Motor neuron (in vitro differentiated cells): ENCODE data around the gene ELOVL1. TPM values are rescaled to one million over a fixed set of nuclear protein-coding genes. Genes with fewer than 3 reads are reported as not detected.
"Not testable (repeated sequence)": the region's sequence is repeated elsewhere in the genome, so short reads cannot be mapped to it uniquely, and the experiment has no call there.

Source experiments
- ATAC-seq, 8 experiments: fragments of 200-7000 bp; cut with Tn5 transposase; replicated peaks in 6 of 8; 2 replicates each; pipeline ENCODE4 v1.8.0; 2021; ENCODE audit warnings: mild to moderate bottlenecking in 8 of 8, moderate library complexity in 8 of 8
- H3K27ac ChIP-seq, 2 donors: fragments of 250-450 bp; sonication (Bioruptor Pico); 2 replicates each; pipeline ENCODE4 v1.9.0; 2021; ENCODE audit warnings: antibody characterized with exemption in 2 of 2, mild to moderate bottlenecking in 2 of 2, moderate library complexity in 1 of 2
- H3K4me1 ChIP-seq, 2 donors: fragments of 250-450 bp; sonication (Bioruptor Pico); replicated peaks in 1 of 2; 2 replicates each; pipeline ENCODE4 v1.6.1; 2021; ENCODE audit warnings: antibody characterized with exemption in 2 of 2, mild to moderate bottlenecking in 2 of 2, moderate library complexity in 1 of 2
- H3K4me3 ChIP-seq, 5 donors: fragments of 250-450 bp; sonication (Bioruptor Pico); 2 replicates each; pipeline ENCODE4 v1.9.0; 2021; ENCODE audit warnings: antibody characterized with exemption in 5 of 5, mild to moderate bottlenecking in 5 of 5, moderate library complexity in 4 of 5
- WGBS, 10 experiments: fragments of 450-650 bp; shearing (Covaris generic); methylation state at CpG; one replicate each; pipeline ENCODE4 v1.0.0; 2022; 5-methylcytosine and 5-hydroxymethylcytosine counted together
- in situ Hi-C, 9 experiments: fragments of 400-800 bp; cut with MboI; loops; one replicate each; pipeline ENCODE4 v1.15.0; 2021; ENCODE audit warnings: low sequenced_read_pairs in 9 of 9, low pct_unique_long_range_greater_than_20kb in 2 of 9; ENCODE audit not compliant: unreplicated experiment in 9 of 9
- total RNA-seq, 8 experiments: library from RNA; unstranded; fragments of 300-600 nt; gene quantifications; 2 replicates each; pipeline versions ENCODE4 v1.2.3 to v1.2.4, GENCODE V29; 2022

The ELOVL1 gene
- total RNA-seq, 8 experiments from 2014 or later: 11.1 to 83.1 (median 24.5) TPM

GRCh38 chr1:43376723-43377235 is 9.0 kb upstream of the ELOVL1 start:
- no peaks in the 10 kb centered on the region for H3K4me1 ChIP-seq
- in situ Hi-C loops: loop anchor here in 2 of 9 experiments (25.0 kb wide), 1 partner anchor 139 kb away; no protein-coding TSS in a partner anchor
- H3K27ac ChIP-seq: no peak overlapping the region
- WGBS, 10 experiments: 82 to 100% (median 92%) methylated on average over 2 to 7 of the region's 7 CpGs; no CpG with 5 or more reads in 3 of the 10 experiments
- H3K4me3 ChIP-seq: no peak overlapping the region
- ATAC-seq: no peak

GRCh38 chr1:43373066-43373940 is 5.5 kb upstream of the ELOVL1 start:
- Histone ChIP-seq H3K27ac (no peak overlapping the region), H3K4me1 (peaks cover 7 to 8% of the 10 kb centered on the region in 2 donors), H3K4me3 (no peak overlapping the region)
- in situ Hi-C loops: no loop called here
- peak in 2 of 8 experiments; percentile 52 to 54 for ATAC-seq
- WGBS, 10 experiments: 6 to 92% (median 84%) methylated on average over 1 to 4 of the region's 4 CpGs; no CpG with 5 or more reads in 2 of the 10 experiments

GRCh38 chr1:43372172-43372571 is 4.4 kb upstream of the ELOVL1 start:
- in situ Hi-C loops: no loop called here
- WGBS, 10 experiments: 86 to 100% (median 100%) methylated on average over 2 to 5 of the region's 5 CpGs; no CpG with 5 or more reads in 1 of the 10 experiments
- Histone ChIP-seq H3K4me1 (peaks cover 8 to 10% of the 10 kb centered on the region in 2 donors), H3K27ac (no peak overlapping the region), H3K4me3 (no peak overlapping the region)
- no peak for ATAC-seq

GRCh38 chr1:43370564-43370963 is 2.8 kb upstream of the ELOVL1 start:
- Histone ChIP-seq H3K27ac (no peak overlapping the region), H3K4me3 (no peak overlapping the region), H3K4me1 (peaks cover 17 to 20% of the 10 kb centered on the region in 2 donors)
- in situ Hi-C loops: no loop called here
- 75 to 100% (median 97%) methylated on average over 1 to 4 of the region's 4 CpGs; no CpG with 5 or more reads in 2 of the 10 experiments for WGBS, 10 experiments
- no peak for ATAC-seq

GRCh38 chr1:43369779-43370178 is 2.0 kb upstream of the ELOVL1 start:
- 86 to 100% (median 100%) methylated on average over 1 to 5 of the region's 6 CpGs; no CpG with 5 or more reads in 2 of the 10 experiments for WGBS, 10 experiments
- in situ Hi-C loops: loop anchor here in 1 of 9 experiments (10.0 kb wide), 1 partner anchor 135 kb away; no protein-coding TSS in a partner anchor
- H3K4me1 ChIP-seq: peaks cover 17 to 20% of the 10 kb centered on the region in 2 donors
- H3K4me3 ChIP-seq, ATAC-seq, H3K27ac ChIP-seq: not testable (repeated sequence)

- no peak for ATAC-seq
- in situ Hi-C loops: loop anchor here in 1 of 9 experiments (10.0 kb wide), 1 partner anchor 134 kb away; no protein-coding TSS in a partner anchor
- WGBS, 10 experiments: 0 to 100% (median 27%) methylated on average over 1 to 6 of the region's 6 CpGs; no CpG with 5 or more reads in 2 of the 10 experiments
- H3K4me1 ChIP-seq: peaks cover 17 to 20% of the 10 kb centered on the region in 2 donors
- H3K4me3 ChIP-seq: peak overlapping the region; percentile 39 to 57 (median 47)
- H3K27ac ChIP-seq: peak overlapping the region; percentile 72 to 73
Measured at GRCh38 chr1:43368646-43369020, 822 bp upstream of the ELOVL1 start.

- peak in 3 of 8 experiments; percentile 46 to 74 (median 50) for ATAC-seq
- in situ Hi-C loops: loop anchor here in 1 of 9 experiments (10.0 kb wide), 1 partner anchor 132 kb away; no protein-coding TSS in a partner anchor
- Histone ChIP-seq H3K4me1 (peaks cover 17 to 20% of the 10 kb centered on the region in 2 donors), H3K4me3 (peak overlapping the region; percentile 39 to 57 (median 47)), H3K27ac (peak overlapping the region; percentile 27 to 54)
- WGBS, 10 experiments: 0 to 37% (median 15%) methylated on average over 3 to 14 of the region's 48 CpGs; no CpG with 5 or more reads in 6 of the 10 experiments
Measured at GRCh38 chr1:43367026-43367903, 546 bp downstream of the ELOVL1 start.

- Histone ChIP-seq H3K4me3 (peak overlapping the region in 4 of 5 donors; percentile 42 to 57 (median 48)), H3K27ac (no peak overlapping the region), H3K4me1 (peaks cover 17 to 20% of the 10 kb centered on the region in 2 donors)
- WGBS, 10 experiments: no CpG with 5 or more reads among the region's 5 CpGs
- no peak for ATAC-seq
- in situ Hi-C loops: loop anchor here in 1 of 9 experiments (10.0 kb wide), 1 partner anchor 132 kb away; no protein-coding TSS in a partner anchor
Measured at GRCh38 chr1:43366601-43367025, 1.2 kb downstream of the ELOVL1 start.

GRCh38 chr1:43366179-43366578 is 1.6 kb downstream of the ELOVL1 start:
- no peak for ATAC-seq

GRCh38 chr1:43365678-43366077 is 2.1 kb downstream of the ELOVL1 start:
- Histone ChIP-seq H3K4me3 (no peak overlapping the region), H3K4me1 (peaks cover 17 to 25% of the 10 kb centered on the region in 2 donors), H3K27ac (no peak overlapping the region)
- no peak for ATAC-seq
- 67 to 100% (median 90%) methylated on average over 1 to 2 of the region's 2 CpGs for WGBS, 10 experiments
- in situ Hi-C loops: loop anchor here in 1 of 9 experiments (10.0 kb wide), 1 partner anchor 131 kb away; no protein-coding TSS in a partner anchor

More at GRCh38 chr1:43366179-43366578, 1.6 kb downstream of the ELOVL1 start:
- Histone ChIP-seq H3K4me1 (peaks cover 17 to 20% of the 10 kb centered on the region in 2 donors), H3K4me3 (no peak overlapping the region), H3K27ac (no peak overlapping the region)
- 14 to 100% (median 69%) methylated on average over 1 to 5 of the region's 11 CpGs; no CpG with 5 or more reads in 3 of the 10 experiments for WGBS, 10 experiments
- in situ Hi-C loops: loop anchor here in 1 of 9 experiments (10.0 kb wide), 1 partner anchor 131 kb away; no protein-coding TSS in a partner anchor

- in situ Hi-C loops: loop anchor here in 1 of 9 experiments (10.0 kb wide), 1 partner anchor 129 kb away; no protein-coding TSS in a partner anchor
- no peak overlapping the region for H3K27ac ChIP-seq
- WGBS, 10 experiments: 47 to 84% (median 70%) methylated on average over 1 to 5 of the region's 5 CpGs; no CpG with 5 or more reads in 2 of the 10 experiments
- no peak for ATAC-seq
- H3K4me3 ChIP-seq: no peak overlapping the region
- H3K4me1 ChIP-seq: peaks cover 15 to 27% of the 10 kb centered on the region in 2 donors
Measured at GRCh38 chr1:43363935-43364525, 3.8 kb downstream of the ELOVL1 start.
